ENCODE data around the gene CHRNA4. TPM values are rescaled to one million over a fixed set of nuclear protein-coding genes. Genes with fewer than 3 reads are reported as not detected.

Gene CHRNA4
- total RNA-seq, 3 donors from 2014 or later = not detected

DNA sequence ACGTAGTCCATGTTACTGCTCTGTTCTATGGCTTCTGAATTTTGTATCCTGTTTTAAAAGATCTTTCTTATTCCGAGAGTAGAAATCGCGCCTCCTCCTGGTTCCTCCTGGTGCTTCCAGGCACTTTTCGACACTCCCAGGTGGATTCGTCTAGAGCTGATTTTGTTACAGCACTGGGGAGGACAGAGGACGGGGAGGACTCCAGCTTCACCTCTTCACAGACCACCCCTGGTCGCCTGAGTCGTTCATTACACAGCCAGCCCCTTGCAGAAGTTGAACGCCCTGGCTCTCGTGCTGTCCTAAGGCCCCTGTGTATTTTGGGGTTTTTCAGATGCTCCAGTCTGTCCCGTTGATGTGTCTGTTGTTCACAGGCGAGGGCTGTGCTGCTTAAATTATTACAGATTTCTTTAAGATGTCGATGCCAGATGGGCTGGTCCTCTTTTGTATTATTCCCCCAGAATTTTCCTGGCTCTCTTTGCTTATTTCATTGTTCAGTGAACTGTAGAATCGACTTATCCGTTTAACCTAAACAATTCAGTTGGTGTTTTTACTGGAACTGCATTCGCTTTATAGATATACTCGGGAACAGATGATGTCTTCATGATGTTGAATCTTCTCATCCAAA is 37.7 kb downstream of the CHRNA4 start:
- no peaks in the 10 kb centered on the region for H3K36me3 ChIP-seq
- intact Hi-C loops (cut with DNase I; ENCODE audit: low total_unique reads) = no loop called here

DNA sequence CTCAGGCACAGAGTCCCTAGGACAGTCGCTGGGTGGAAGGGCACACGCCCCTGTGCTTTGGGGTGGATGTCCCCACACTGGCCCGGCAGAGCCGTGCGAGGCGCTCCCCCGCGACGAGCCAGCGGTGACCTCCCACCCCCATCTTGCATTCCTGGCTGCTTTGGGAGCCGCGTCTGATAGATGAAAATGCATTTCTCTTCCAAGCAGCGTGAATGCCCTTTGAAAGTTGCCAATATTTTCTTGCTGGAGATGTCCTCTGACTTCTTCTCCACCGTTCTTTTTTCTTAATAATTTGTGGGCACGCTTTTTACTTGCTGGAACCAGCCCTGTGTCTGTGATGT is 38.2 kb downstream of the CHRNA4 start:
- no peak for DNase-seq (ENCODE audit: low spot score in 2 of 2)
- Histone ChIP-seq H3K4me3 (no peak overlapping the region), H3K9me3 (no peaks in the 10 kb centered on the region), H3K36me3 (no peaks in the 10 kb centered on the region), H3K4me1 (no peaks in the 10 kb centered on the region), H3K27me3 (peaks cover 0 to 57% of the 10 kb centered on the region in 2 donors), H3K27ac (no peak overlapping the region)
- TF ChIP-seq POLR2AphosphoS5 (IDR thresholded peaks at IDR 0.05) (no peak), POLR2A (IDR thresholded peaks at IDR 0.05) (no peak)
- TF ChIP-seq, protein P1, sequence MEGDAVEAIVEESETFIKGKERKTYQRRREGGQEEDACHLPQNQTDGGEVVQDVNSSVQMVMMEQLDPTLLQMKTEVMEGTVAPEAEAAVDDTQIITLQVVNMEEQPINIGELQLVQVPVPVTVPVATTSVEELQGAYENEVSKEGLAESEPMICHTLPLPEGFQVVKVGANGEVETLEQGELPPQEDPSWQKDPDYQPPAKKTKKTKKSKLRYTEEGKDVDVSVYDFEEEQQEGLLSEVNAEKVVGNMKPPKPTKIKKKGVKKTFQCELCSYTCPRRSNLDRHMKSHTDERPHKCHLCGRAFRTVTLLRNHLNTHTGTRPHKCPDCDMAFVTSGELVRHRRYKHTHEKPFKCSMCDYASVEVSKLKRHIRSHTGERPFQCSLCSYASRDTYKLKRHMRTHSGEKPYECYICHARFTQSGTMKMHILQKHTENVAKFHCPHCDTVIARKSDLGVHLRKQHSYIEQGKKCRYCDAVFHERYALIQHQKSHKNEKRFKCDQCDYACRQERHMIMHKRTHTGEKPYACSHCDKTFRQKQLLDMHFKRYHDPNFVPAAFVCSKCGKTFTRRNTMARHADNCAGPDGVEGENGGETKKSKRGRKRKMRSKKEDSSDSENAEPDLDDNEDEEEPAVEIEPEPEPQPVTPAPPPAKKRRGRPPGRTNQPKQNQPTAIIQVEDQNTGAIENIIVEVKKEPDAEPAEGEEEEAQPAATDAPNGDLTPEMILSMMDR (IDR thresholded peaks at IDR 0.05) = no peak
- intact Hi-C loops (cut with DNase I; ENCODE audit: low total_unique reads) = no loop called here

More for the DNA sequence above, 37.7 kb downstream of the CHRNA4 start:
- Histone ChIP-seq H3K4me1 (no peaks in the 10 kb centered on the region), H3K9me3 (no peaks in the 10 kb centered on the region), H3K27me3 (peaks cover 0 to 57% of the 10 kb centered on the region in 2 donors), H3K27ac (no peak overlapping the region), H3K4me3 (no peak overlapping the region)
- DNase-seq (ENCODE audit: low spot score in 2 of 2) = no peak
- TF ChIP-seq POLR2A (IDR thresholded peaks at IDR 0.05) (no peak), POLR2AphosphoS5 (IDR thresholded peaks at IDR 0.05) (no peak)
- TF ChIP-seq, protein P1 (IDR thresholded peaks at IDR 0.05) = no peak

DNA sequence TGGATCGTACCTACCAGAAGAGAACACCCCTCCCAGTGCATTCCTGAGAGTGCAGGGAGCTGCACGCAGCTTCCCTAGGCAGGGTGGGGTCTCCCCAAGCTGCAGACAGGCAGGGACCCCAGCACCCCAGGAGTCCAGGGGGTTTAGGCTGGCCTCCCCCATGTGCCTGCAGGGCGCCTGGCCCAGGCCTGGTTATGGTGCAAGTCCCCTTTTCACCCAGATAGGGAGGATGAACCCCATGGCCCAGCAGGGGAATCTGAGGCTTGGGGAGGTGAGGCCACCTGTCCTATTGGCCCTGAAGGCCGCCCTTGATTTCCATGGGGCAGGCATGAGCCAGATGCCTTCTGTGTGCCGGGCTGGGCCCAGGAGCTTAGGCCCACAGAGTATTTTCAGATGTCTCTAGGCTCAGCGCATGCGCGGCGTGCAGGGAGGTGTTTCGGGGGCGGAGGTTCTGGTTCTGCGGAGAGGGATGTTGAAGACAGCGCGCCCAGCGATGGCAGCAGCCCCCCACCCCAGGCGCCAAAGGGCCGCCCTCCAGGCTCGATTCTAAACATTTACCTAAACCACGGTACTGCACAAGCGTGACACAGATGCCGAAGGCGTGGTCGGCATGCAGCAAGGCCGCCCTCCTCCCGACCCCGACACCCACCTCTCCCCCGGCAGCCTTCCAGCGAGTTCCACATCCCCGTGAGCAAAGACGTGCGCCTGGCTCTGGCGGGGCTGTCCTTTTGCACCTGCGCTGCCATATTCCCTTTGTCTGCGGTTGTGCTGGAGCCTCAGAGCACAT is 38.8 kb downstream of the CHRNA4 start:
- Histone ChIP-seq H3K36me3 (no peaks in the 10 kb centered on the region), H3K4me1 (no peaks in the 10 kb centered on the region), H3K9me3 (no peaks in the 10 kb centered on the region), H3K27ac (no peak overlapping the region), H3K27me3 (peaks cover 0 to 51% of the 10 kb centered on the region in 2 donors), H3K4me3 (no peak overlapping the region)
- no peak for DNase-seq (ENCODE audit: low spot score in 2 of 2)
- TF ChIP-seq POLR2AphosphoS5 (IDR thresholded peaks at IDR 0.05) (no peak), POLR2A (IDR thresholded peaks at IDR 0.05) (no peak)
- TF ChIP-seq, protein P1 (IDR thresholded peaks at IDR 0.05) = no peak
- intact Hi-C loops (cut with DNase I; ENCODE audit: low total_unique reads) = no loop called here

DNA sequence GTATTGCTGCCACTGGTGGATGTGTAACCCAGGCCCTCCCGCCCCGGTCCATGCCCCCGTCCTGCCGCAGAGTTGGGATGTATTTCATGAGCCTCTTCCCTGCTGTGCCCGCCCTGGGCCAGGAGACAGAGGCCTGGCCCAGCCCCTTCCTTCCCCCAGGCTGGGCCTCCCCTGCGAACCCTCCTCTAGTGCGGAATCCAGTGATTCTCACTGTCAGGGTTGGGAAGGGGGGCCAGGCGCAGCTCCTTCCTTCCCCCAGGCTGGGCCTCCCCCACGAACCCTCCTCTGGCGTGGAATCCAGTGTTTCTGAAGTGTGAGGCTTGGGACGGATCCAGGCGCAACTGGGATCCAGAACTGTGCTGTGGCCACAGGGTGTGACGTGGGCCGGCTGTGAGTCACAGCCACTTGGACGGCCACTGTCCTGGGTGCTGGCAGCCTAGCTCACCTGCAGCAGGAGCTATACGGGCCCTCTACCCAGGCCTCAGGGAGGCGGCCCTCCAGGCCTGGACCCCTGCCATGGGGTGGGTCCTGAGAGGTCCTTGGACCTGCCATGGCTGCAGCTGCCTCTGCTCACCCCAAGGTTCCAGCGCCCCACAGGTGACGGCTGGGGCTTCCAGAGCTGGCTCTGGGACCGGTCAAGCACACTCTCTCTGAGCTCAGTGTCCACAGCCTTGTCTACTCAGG is 39.9 kb downstream of the CHRNA4 start:
- H3K27me3 ChIP-seq = peaks cover 0 to 49% of the 10 kb centered on the region in 2 donors
- no peak overlapping the region for H3K27ac ChIP-seq
- H3K4me1 ChIP-seq = no peaks in the 10 kb centered on the region
- DNase-seq (ENCODE audit: low spot score in 2 of 2) = no peak
- H3K9me3 ChIP-seq = no peaks in the 10 kb centered on the region
- H3K36me3 ChIP-seq = no peaks in the 10 kb centered on the region
- intact Hi-C loops (cut with DNase I; ENCODE audit: low total_unique reads) = no loop called here
- TF ChIP-seq POLR2A (IDR thresholded peaks at IDR 0.05) (no peak), POLR2AphosphoS5 (IDR thresholded peaks at IDR 0.05) (no peak)
- TF ChIP-seq, protein P1 (IDR thresholded peaks at IDR 0.05) = no peak
- H3K4me3 ChIP-seq = no peak overlapping the region
